Tibial artery (tissue), 4 donors: ENCODE data around the gene SCAF4.

Experiments used
- DNase-seq, 2 donors: peaks; one replicate each; pipeline ENCODE4 v3.0.0-alpha.2; 2019
- H3K27ac ChIP-seq, 2 donors: fragments of 200-600 bp; sonication (generic) in 1 of 2; 1 replicate in 1 of 2; 2 replicates in 1 of 2; pipeline ENCODE4 v1.5.1; 2018 to 2019; ENCODE audit warnings: mild to moderate bottlenecking in 1 of 2
- H3K27me3 ChIP-seq, 2 donors: fragments of 200-600 bp; sonication (generic) in 1 of 2; one replicate each; pipeline versions ENCODE4 v1.5.1 to v1.6.0; 2016 to 2019
- H3K36me3 ChIP-seq, 3 donors: fragments of 200-600 bp; sonication (generic) in 2 of 3; one replicate each; pipeline ENCODE4 v1.5.1; 2016 to 2019; ENCODE audit warnings: mild to moderate bottlenecking in 2 of 3
- H3K4me1 ChIP-seq, 4 donors: fragments of 200-600 bp; sonication (generic) in 2 of 4; 1 replicate in 3 of 4; 2 replicates in 1 of 4; pipeline ENCODE4 v1.5.1; 2016 to 2019
- H3K4me3 ChIP-seq, 2 donors: fragments of 200-600 bp; sonication (generic) in 1 of 2; 1 replicate in 1 of 2; 2 replicates in 1 of 2; pipeline ENCODE4 v1.5.1; 2018 to 2019; ENCODE audit warnings: mild to moderate bottlenecking in 2 of 2
- H3K9me3 ChIP-seq, 3 donors: fragments of 200-600 bp; sonication (generic) in 1 of 3; one replicate each; pipeline ENCODE4 v1.5.1; 2016 to 2019
- CTCF ChIP-seq, 2 experiments: fragments of 200-600 bp in 1 of 2; fragments of 450-650 bp in 1 of 2; IDR thresholded peaks; one replicate each; pipeline ENCODE4 v1.5.1; 2017 to 2019; ENCODE audit warnings: antibody characterized with exemption in 2 of 2, mild to moderate bottlenecking in 1 of 2, moderate library complexity in 1 of 2
- intact Hi-C: fragments of 100-400 bp; cut with DNase I; formaldehyde crosslinking; loops from one replicate; pipeline ENCODE4 v1.15.0; 2023; ENCODE audit warnings: low total_unique reads

Gene SCAF4

GRCh38 chr21:31729622-31730343 is 2.1 kb downstream of the SCAF4 start:
- TF ChIP-seq CTCF (IDR thresholded peaks at IDR 0.05): no peak
- peak overlapping the region; percentile 83 to 94 for H3K4me3 ChIP-seq
- DNase-seq: no peak
- H3K27me3 ChIP-seq: no peaks in the 10 kb centered on the region
- no peaks in the 10 kb centered on the region for H3K9me3 ChIP-seq
- peaks cover 0 to 50% (median 36%) of the 10 kb centered on the region in 4 donors for H3K4me1 ChIP-seq
- H3K27ac ChIP-seq: no peak overlapping the region
- intact Hi-C loops: loop anchor here (2.0 to 10.0 kb wide), 2 partner anchors 71 to 545 kb away; partner anchors contain the start of genes MIS18A and SOD1
- H3K36me3 ChIP-seq: peaks cover 0 to 4% (median 0%) of the 10 kb centered on the region in 3 donors

DNA sequence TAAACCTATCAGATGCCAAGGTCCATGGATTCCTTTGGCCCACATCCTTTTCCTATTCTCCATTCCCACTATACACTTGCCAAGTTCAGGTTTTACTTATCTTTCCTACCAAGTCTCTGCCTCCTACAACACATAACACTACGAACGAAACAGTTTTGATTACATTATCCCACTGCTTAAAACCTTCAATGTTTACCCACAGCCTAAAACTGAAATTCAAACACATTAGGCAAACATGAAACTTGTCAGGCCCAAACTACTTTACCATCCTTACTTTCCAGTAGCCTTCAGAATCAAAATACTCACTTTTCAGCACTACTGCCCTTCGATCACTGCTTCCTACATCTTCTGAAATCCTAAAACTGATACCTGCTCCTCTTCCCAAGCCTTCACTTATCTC is 3.0 kb downstream of the SCAF4 start:
- no peak for TF ChIP-seq CTCF (IDR thresholded peaks at IDR 0.05)
- Histone ChIP-seq H3K9me3 (no peaks in the 10 kb centered on the region), H3K4me1 (peaks cover 0 to 58% (median 36%) of the 10 kb centered on the region in 4 donors), H3K36me3 (peaks cover 0 to 4% (median 0%) of the 10 kb centered on the region in 3 donors), H3K27me3 (no peaks in the 10 kb centered on the region), H3K27ac (no peak overlapping the region), H3K4me3 (no peak overlapping the region)
- DNase-seq: no peak
- intact Hi-C loops: no loop called here

DNA sequence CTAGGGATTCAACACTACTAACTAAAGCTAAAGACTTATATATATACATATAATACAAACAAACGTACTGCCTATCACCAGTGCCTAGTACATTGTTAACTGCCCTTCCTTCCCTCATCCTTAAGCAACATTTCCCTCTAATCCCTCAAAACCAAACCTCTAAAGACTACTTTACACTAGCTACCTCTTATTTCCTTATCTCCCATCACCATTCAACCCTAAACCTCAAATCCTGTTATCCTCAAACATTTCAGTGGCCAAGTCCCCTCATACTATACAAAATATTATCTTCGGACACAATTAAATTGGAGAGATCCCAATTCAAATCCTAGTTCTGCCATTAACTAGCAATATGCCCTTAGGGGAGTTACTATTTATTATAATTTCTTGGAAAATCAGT is 3.7 kb downstream of the SCAF4 start:
- no peak for DNase-seq
- Histone ChIP-seq H3K27me3 (no peaks in the 10 kb centered on the region), H3K4me3 (no peak overlapping the region), H3K36me3 (peaks cover 0 to 4% (median 0%) of the 10 kb centered on the region in 3 donors), H3K4me1 (peaks cover 0 to 56% (median 36%) of the 10 kb centered on the region in 4 donors), H3K9me3 (no peaks in the 10 kb centered on the region), H3K27ac (no peak overlapping the region)
- intact Hi-C loops: no loop called here
- no peak for TF ChIP-seq CTCF (IDR thresholded peaks at IDR 0.05)

DNA sequence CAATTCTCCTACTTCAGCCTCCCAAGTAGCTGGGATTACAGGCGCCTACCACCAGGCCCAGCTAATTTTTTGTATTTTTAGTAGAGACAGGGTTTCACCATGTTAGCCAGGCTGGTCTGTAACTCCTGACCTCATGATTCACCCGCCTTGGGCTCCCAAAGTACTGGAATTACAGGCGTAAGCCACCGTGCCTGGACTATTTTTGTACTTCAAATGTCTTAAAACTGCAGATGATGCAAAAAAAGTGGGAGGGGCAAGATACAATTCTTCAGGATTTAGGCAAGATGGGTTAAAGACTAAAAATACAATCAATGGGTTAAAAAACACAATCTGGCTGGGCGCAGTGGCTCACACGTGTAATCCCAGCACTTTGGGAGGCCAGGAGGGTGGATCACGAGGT is 4.7 kb downstream of the SCAF4 start:
- TF ChIP-seq CTCF (IDR thresholded peaks at IDR 0.05): no peak
- H3K4me3 ChIP-seq: no peak overlapping the region
- peaks cover 0 to 48% (median 28%) of the 10 kb centered on the region in 4 donors for H3K4me1 ChIP-seq
- DNase-seq: no peak
- no peaks in the 10 kb centered on the region for H3K27me3 ChIP-seq
- no peaks in the 10 kb centered on the region for H3K9me3 ChIP-seq
- H3K36me3 ChIP-seq: peaks cover 0 to 4% (median 0%) of the 10 kb centered on the region in 3 donors
- H3K27ac ChIP-seq: no peak overlapping the region
- intact Hi-C loops: no loop called here

DNA sequence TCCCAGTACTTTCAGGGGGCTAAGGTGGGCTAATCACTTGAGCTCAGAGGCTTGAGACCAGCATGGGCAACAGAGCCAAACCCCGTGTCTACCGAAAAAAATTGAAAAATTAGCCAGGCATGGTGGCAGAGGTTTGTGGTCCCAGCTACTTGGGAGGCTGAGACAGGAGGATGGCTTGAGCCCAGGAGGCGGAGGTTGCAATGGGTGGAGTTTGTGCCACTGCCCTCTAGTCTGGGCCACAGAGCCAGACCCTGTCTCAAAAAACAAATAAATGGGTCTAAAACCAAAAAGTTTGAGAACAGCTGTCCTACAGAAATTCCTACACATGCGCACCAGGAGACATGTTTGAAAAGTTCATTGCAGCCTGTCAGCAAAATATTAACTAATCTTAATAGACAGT is 5.5 kb downstream of the SCAF4 start:
- Histone ChIP-seq H3K27me3 (no peaks in the 10 kb centered on the region), H3K4me1 (peaks cover 0 to 49% (median 28%) of the 10 kb centered on the region in 4 donors), H3K9me3 (no peaks in the 10 kb centered on the region), H3K4me3 (no peak overlapping the region), H3K27ac (no peak overlapping the region), H3K36me3 (peaks cover 0 to 4% (median 0%) of the 10 kb centered on the region in 3 donors)
- intact Hi-C loops: no loop called here
- no peak for TF ChIP-seq CTCF (IDR thresholded peaks at IDR 0.05)
- DNase-seq: no peak
